ENCODE data around the gene AKR1A1. TPM values are rescaled to one million over a fixed set of nuclear protein-coding genes. Genes with fewer than 3 reads are reported as not detected.

AKR1A1 gene
- total RNA-seq, 1 donor from 2014 or later = 56.1 TPM

- no peak for DNase-seq
These were observed 68.7 kb downstream of the AKR1A1 start for GRCh38 chr1:45619149-45619921.

Small RNA genes within 50 kb of the gene (small RNA-seq; reads per million reads assigned to genes)
- gene AL355480.1 (not detected), gene AL355480.2 (not detected), gene AL355480.3 (not detected), gene AL355480.4 (not detected)

Other genes with a start within 250 kb of the AKR1A1 start
- 0.62 TPM for gene HPDL, start 223.9 kb upstream of the AKR1A1 start, total RNA-seq
- gene TOE1, start 210.7 kb upstream of the AKR1A1 start, total RNA-seq = 5.1 TPM
- 23.2 TPM for gene MUTYH, start 210.4 kb upstream of the AKR1A1 start, total RNA-seq
- gene TESK2, start 59.7 kb upstream of the AKR1A1 start, total RNA-seq = 1.9 TPM
- gene CCDC163, start 50.8 kb upstream of the AKR1A1 start, total RNA-seq = not detected
- gene MMACHC, start 50.5 kb upstream of the AKR1A1 start, total RNA-seq = 2.2 TPM
- 186 TPM for gene PRDX1, start 28.9 kb upstream of the AKR1A1 start, total RNA-seq
- 87.5 TPM for gene NASP, start 33.2 kb downstream of the AKR1A1 start, total RNA-seq
- gene CCDC17, start 73.2 kb downstream of the AKR1A1 start, total RNA-seq = 0.47 TPM
- gene GPBP1L1, start 135.7 kb downstream of the AKR1A1 start, total RNA-seq = 55.4 TPM
- gene TMEM69, start 137.4 kb downstream of the AKR1A1 start, total RNA-seq = 20.7 TPM
- gene IPP, start 199.8 kb downstream of the AKR1A1 start, total RNA-seq = 14.7 TPM